HG03575 (cell line): ENCODE data around the gene KAT8.
"Not testable (repeated sequence)": the region's sequence is repeated elsewhere in the genome, so short reads cannot be mapped to it uniquely, and the experiment has no call there.

Source experiments
- ATAC-seq: cut with Tn5 transposase; IDR thresholded peaks from one replicate; pipeline ENCODE4 v1.9.1; 2021; ENCODE audit not compliant: unreplicated experiment, insufficient number of reproducible peaks, low FRiP score; ENCODE audit errors: extremely low read depth

KAT8 gene

GRCh38 chr16:31083081-31083480 is 34.4 kb upstream of the KAT8 start:
- no peak for ATAC-seq

- ATAC-seq = no peak
Measured at GRCh38 chr16:31083556-31083955, 33.9 kb upstream of the KAT8 start.

- ATAC-seq = no peak
Measured at GRCh38 chr16:31083981-31084380, 33.5 kb upstream of the KAT8 start.

- ATAC-seq = no peak
Measured at GRCh38 chr16:31084584-31085302, 32.7 kb upstream of the KAT8 start.

GRCh38 chr16:31085411-31085810 is 32.1 kb upstream of the KAT8 start:
- no peak for ATAC-seq

GRCh38 chr16:31085873-31086628 is 31.4 kb upstream of the KAT8 start:
- no peak for ATAC-seq

GRCh38 chr16:31086629-31086906 is 30.9 kb upstream of the KAT8 start:
- no peak for ATAC-seq

- no peak for ATAC-seq
Measured at GRCh38 chr16:31087481-31087880, 30.0 kb upstream of the KAT8 start.

- no peak for ATAC-seq
Measured at GRCh38 chr16:31087971-31088370, 29.5 kb upstream of the KAT8 start.

GRCh38 chr16:31088459-31089183 is 28.8 kb upstream of the KAT8 start, which contains the start of gene PRSS53:
TSS of gene PRSS53 (minus strand) at chr16:31088943. CDS start at chr16:31088809, 134 bp downstream.
- ATAC-seq = no peak

- no peak for ATAC-seq
Measured at GRCh38 chr16:31089199-31089598, 28.3 kb upstream of the KAT8 start.

GRCh38 chr16:31090540-31090939 is 26.9 kb upstream of the KAT8 start:
- no peak for ATAC-seq

- ATAC-seq = no peak
Measured at GRCh38 chr16:31092330-31092729, 25.1 kb upstream of the KAT8 start.

GRCh38 chr16:31093132-31093703 is 24.2 kb upstream of the KAT8 start:
- no peak for ATAC-seq

- no peak for ATAC-seq
Measured at GRCh38 chr16:31094088-31094423, 23.4 kb upstream of the KAT8 start.

- ATAC-seq = no peak
Measured at GRCh38 chr16:31094424-31095120, 22.9 kb upstream of the KAT8 start, which contains the start of gene VKORC1. TSS of gene VKORC1 (minus strand) at chr16:31094797. CDS start at chr16:31094729, 68 bp downstream.

- no peak for ATAC-seq
Measured at GRCh38 chr16:31099860-31100638, 17.4 kb upstream of the KAT8 start.

- ATAC-seq = not testable (repeated sequence)
Measured at GRCh38 chr16:31100876-31101641, 16.4 kb upstream of the KAT8 start.
